ENCODE results near the gene FBXL14. TPM values are rescaled to one million over a fixed set of nuclear protein-coding genes. Genes with fewer than 3 reads are reported as not detected.
A peak's percentile ranks its signal among the peaks of the same experiment; 100 is the strongest.

The FBXL14 gene
- total RNA-seq, 3 donors from 2014 or later, result 29.4 to 39.6 (median 33.6) TPM

DNA sequence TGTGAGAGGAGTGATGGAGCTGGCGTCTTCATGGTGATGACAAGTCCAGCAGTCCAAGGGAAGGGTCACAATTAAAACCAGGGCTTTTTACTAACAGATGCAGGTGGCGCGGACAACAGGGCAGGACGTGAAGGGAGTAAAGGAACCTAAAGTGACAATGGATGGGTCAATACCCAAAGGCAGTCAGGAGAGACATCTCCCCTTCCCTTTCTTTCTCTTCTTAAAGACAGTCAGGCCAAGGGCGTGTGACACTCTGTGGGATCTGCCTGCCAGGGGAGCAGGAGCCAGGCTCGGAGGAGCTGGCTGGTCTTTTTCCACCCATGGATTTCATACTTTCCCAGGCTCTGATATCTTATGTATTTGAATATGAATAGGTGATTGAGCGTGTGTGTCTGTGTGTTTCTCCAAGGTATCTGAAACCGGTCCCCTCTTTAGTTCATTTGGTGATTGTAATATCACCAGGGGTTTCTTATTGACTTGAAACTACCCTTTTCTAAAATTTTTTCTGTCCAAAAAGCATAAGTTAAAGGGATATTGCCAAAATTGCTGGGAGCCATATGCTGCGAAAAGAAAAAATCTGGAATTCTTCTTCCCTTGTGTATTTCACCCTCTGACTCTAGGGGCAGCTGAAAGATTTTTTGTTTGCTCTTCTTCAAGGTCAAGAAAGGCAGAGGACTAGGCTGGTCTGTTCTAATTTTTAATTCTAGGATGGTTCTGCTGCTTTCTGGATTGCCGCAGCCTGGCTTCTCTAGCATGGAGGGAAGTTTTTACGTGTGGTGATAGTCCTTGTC, 61.8 kb downstream of the FBXL14 start:
- H3K9me3 ChIP-seq, result no peaks in the 10 kb centered on the region
- TF ChIP-seq, protein P1, sequence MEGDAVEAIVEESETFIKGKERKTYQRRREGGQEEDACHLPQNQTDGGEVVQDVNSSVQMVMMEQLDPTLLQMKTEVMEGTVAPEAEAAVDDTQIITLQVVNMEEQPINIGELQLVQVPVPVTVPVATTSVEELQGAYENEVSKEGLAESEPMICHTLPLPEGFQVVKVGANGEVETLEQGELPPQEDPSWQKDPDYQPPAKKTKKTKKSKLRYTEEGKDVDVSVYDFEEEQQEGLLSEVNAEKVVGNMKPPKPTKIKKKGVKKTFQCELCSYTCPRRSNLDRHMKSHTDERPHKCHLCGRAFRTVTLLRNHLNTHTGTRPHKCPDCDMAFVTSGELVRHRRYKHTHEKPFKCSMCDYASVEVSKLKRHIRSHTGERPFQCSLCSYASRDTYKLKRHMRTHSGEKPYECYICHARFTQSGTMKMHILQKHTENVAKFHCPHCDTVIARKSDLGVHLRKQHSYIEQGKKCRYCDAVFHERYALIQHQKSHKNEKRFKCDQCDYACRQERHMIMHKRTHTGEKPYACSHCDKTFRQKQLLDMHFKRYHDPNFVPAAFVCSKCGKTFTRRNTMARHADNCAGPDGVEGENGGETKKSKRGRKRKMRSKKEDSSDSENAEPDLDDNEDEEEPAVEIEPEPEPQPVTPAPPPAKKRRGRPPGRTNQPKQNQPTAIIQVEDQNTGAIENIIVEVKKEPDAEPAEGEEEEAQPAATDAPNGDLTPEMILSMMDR (IDR thresholded peaks at IDR 0.05), result no peak
- intact Hi-C loops (cut with DNase I, micrococcal nuclease), result no loop called here
- DNase-seq, result no peak
- no peaks in the 10 kb centered on the region for H3K36me3 ChIP-seq (ENCODE audit: low read depth)
- H3K4me3 ChIP-seq, result no peak overlapping the region
- peaks cover 6% of the 10 kb centered on the region for H3K4me1 ChIP-seq (ENCODE audit: low read depth)
- no peak for ATAC-seq

DNA sequence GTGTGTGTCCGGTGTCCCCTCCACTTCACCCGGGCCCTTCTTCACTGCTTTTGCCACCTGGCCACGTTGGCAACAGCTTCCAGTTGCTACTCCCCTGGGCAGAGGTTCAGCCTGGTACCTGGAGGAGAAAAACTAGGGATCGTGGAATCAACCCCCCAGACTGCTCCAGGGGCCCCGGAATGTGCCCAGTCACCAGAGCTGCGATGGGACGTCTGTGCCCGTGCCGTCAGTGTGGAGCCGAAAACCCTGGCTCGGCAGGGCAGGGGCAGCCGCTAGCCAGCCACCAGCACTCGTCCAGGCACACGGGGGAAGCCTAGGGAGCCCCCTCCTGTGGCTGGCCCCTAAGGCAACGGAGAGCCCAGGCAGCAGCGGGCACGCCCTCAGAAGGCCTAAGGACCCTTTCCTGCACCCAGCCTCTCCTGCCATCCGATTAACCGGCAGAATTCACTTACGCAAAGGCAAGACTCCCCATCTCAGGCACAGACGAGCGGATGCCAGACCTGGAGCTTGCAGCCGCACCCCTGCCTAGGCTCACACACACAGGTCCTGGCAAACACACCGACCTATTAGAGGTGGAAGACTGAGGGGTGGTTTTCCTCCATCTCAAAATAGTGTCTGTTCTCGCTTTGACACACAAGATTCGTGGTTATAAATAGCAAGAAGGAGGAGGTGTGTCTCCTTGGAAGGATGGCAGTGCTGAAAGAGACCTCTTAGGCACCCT, 62.6 kb downstream of the FBXL14 start:
- no peak for ATAC-seq
- no peak overlapping the region for H3K4me3 ChIP-seq
- intact Hi-C loops (cut with DNase I, micrococcal nuclease), result no loop called here
- TF ChIP-seq, protein P1 (IDR thresholded peaks at IDR 0.05), result no peak
- no peak for DNase-seq
- H3K4me1 ChIP-seq (ENCODE audit: low read depth), result peaks cover 6% of the 10 kb centered on the region
- H3K36me3 ChIP-seq (ENCODE audit: low read depth), result no peaks in the 10 kb centered on the region
- H3K9me3 ChIP-seq, result no peaks in the 10 kb centered on the region

DNA sequence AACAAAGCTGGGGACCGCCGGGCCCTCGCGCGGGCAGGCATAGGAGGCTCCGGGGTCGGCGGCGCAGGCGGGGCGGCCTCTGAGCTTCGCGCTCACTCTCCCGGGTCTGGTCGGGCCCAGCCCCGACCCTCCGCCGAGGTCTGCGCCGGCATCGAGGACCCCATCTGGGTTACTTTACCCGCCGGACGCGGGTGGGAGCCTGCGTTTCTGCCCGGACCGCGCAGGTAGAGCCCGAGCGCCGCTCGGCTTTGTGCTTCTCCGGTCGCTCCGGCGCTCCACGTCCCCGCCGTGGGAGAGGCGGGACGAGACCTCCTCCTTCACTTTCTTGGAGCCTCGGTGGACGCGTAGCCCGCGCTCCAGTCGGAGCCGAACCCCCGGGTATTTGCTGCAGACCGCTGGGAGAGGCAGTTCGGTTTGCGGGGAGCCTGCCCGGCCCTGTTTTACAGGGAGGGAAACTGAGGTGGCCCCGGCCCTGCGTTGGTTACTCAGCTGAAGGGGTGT, 63.2 kb downstream of the FBXL14 start:
- Histone ChIP-seq H3K4me3 (peak overlapping the region; percentile 17), H3K4me1 (ENCODE audit: low read depth) (peaks cover 6% of the 10 kb centered on the region), H3K9me3 (no peaks in the 10 kb centered on the region), H3K36me3 (ENCODE audit: low read depth) (no peaks in the 10 kb centered on the region)
- intact Hi-C loops (cut with DNase I, micrococcal nuclease), result no loop called here
- DNase-seq, result peak in 1 of 3 donors; percentile 42
- TF ChIP-seq, protein P1 (IDR thresholded peaks at IDR 0.05), result no peak
- peak; percentile 41 for ATAC-seq

DNA sequence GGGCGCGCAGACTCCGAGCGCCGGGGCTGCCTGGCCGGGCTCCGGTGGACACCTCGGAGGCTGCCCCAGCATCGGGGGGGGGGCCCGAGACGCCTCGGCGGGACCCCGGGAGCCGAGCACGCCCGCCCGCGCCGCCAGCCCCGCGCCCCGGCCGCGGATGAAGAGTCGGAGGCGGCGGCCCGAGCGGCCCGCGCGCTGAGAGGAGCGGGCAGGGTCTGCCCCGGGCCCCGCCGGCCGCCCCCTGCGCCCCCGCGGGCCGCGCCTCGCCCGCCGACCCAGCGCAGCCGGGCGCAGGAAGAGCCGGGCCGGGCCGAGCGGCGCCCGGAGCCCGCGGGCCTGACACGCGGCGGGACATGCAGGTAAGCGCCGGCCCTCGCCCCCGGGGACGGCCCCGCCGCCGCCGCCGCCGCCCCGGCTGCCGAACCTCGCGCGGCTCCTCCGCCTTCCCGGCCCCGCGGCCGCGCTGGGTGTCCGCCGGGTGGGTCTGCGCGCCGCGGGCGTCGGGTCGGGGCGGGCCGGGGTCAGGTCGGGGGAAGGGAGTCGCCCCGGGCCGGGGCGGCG, 63.7 kb downstream of the FBXL14 start:
- TF ChIP-seq, protein P1 (IDR thresholded peaks at IDR 0.05), result no peak
- Histone ChIP-seq H3K9me3 (no peaks in the 10 kb centered on the region), H3K36me3 (ENCODE audit: low read depth) (no peaks in the 10 kb centered on the region), H3K4me1 (ENCODE audit: low read depth) (peaks cover 6% of the 10 kb centered on the region), H3K4me3 (peak overlapping the region; percentile 17)
- ATAC-seq (peak; percentile 17), DNase-seq (no peak)
- intact Hi-C loops (cut with DNase I, micrococcal nuclease), result no loop called here

DNA sequence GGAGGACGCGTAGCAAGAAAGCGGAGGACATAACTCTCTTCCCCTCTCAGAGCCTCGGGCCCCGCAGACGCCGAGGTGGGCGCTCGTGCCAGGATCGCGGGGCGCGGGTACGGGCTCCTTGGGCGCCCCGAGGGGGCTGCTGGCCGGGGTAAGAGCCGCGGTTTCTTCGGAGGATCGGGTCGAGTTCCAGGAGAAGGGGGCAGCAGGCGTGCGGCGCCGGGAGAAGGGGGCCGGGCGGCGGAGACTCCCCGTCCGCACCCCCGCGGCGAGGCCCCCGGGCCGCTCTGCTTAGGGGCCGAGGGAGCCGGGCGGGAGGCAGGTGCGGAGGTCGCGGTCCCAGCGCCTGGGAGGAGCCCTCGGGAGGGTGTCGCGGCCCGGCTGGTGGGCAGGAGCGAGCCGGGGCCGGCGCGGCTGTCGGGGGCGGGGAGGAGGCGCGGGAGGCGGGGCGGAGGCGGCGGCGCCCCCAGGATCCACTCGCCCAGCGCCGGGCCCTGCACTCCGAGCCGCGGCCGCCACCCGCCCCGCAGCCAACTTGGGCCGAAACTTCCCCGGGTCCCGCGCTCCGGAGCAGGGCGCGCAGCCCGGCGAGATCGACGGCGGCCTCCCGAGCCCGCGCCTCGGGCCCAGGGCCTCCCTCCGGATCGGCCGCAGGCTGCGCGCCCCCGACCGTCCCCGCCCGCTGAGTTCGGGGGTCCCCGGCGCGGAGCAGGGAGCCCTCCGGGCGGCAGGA, 64.4 kb downstream of the FBXL14 start:
- intact Hi-C loops (cut with DNase I, micrococcal nuclease), result no loop called here

More for the DNA sequence above, 64.4 kb downstream of the FBXL14 start:
- TF ChIP-seq, protein P1 (IDR thresholded peaks at IDR 0.05), result no peak
- peak; percentile 35 for ATAC-seq
- Histone ChIP-seq H3K36me3 (ENCODE audit: low read depth) (no peaks in the 10 kb centered on the region), H3K4me1 (ENCODE audit: low read depth) (peaks cover 6% of the 10 kb centered on the region), H3K9me3 (no peaks in the 10 kb centered on the region), H3K4me3 (no peak overlapping the region)
- peak in 1 of 3 donors; percentile 61 for DNase-seq
